ENCODE data around the gene STRBP. TPM values are rescaled to one million over a fixed set of nuclear protein-coding genes. Genes with fewer than 3 reads are reported as not detected.

The STRBP gene
- total RNA-seq, 1 experiment from 2014 or later, result 40.3 TPM

DNA sequence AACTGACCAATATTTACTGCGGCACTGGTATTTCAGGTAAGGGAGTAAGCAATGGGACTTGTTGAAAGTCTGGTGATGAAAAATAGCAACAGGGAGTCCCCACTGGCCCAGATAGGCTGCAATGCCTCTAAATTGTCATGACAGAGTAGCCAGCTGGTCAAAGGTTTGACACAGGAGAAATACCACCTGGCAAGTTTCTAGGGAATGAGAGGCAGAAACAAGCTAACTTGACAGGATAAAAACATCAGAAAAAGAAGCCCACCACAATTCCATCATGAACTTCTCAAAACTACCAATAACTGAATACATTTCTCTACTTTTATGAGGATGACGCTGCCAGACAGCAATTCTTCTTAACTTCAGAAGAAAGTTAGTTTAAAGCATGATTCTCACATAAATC is 99.8 kb downstream of the STRBP start:
- H3K27ac ChIP-seq (ENCODE audit: low read length), result no peak overlapping the region
- TSS peak; percentile 46 for BruUV-seq (replicated peaks)
- no peaks in the 10 kb centered on the region for H3K9me3 ChIP-seq (ENCODE audit: control insufficient read depth, insufficient read depth, low read depth, low read length)
- intact Hi-C loops (cut with micrococcal nuclease; ENCODE audit: unreplicated experiment), result no loop called here
- ChIA-PET POLR2A (interaction anchor here (0.7 kb wide), 1 partner anchor 159 kb away, joined by 4 read pairs; no protein-coding TSS in a partner anchor), CTCF (no interaction called here)
- in situ Hi-C loops (cut with HindIII; ENCODE audit: low pct_unique_long_range_greater_than_20kb, low sequenced_read_pairs), result no loop called here
- no peaks in the 10 kb centered on the region for H3K36me3 ChIP-seq (ENCODE audit: control insufficient read depth, insufficient read depth, low read length)
- no peaks in the 10 kb centered on the region for H3K27me3 ChIP-seq (ENCODE audit: control insufficient read depth, insufficient read depth, low read length)
- H3K4me3 ChIP-seq (ENCODE audit: low read depth in 2 of 2, low read length in 2 of 2), result no peak overlapping the region
- DNase-seq (ENCODE audit: low read depth, low spot score) (no peak), ATAC-seq (no peak)
- H3K4me1 ChIP-seq (ENCODE audit: control insufficient read depth, insufficient read depth, low read length), result no peaks in the 10 kb centered on the region
- TF ChIP-seq, protein P1, sequence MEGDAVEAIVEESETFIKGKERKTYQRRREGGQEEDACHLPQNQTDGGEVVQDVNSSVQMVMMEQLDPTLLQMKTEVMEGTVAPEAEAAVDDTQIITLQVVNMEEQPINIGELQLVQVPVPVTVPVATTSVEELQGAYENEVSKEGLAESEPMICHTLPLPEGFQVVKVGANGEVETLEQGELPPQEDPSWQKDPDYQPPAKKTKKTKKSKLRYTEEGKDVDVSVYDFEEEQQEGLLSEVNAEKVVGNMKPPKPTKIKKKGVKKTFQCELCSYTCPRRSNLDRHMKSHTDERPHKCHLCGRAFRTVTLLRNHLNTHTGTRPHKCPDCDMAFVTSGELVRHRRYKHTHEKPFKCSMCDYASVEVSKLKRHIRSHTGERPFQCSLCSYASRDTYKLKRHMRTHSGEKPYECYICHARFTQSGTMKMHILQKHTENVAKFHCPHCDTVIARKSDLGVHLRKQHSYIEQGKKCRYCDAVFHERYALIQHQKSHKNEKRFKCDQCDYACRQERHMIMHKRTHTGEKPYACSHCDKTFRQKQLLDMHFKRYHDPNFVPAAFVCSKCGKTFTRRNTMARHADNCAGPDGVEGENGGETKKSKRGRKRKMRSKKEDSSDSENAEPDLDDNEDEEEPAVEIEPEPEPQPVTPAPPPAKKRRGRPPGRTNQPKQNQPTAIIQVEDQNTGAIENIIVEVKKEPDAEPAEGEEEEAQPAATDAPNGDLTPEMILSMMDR (IDR thresholded peaks at IDR 0.05), result no peak
- TF ChIP-seq SIN3A (IDR thresholded peaks at IDR 0.05; ENCODE audit: borderline replicate concordance, insufficient read depth, low read depth, low read length) (no peak), TCF7L2 (IDR thresholded peaks at IDR 0.05; ENCODE audit: low read depth, low read length) (no peak), POLR2AphosphoS5 (IDR thresholded peaks at IDR 0.05; ENCODE audit: low read depth, low read length) (no peak)
- TF ChIP-seq, protein P2, sequence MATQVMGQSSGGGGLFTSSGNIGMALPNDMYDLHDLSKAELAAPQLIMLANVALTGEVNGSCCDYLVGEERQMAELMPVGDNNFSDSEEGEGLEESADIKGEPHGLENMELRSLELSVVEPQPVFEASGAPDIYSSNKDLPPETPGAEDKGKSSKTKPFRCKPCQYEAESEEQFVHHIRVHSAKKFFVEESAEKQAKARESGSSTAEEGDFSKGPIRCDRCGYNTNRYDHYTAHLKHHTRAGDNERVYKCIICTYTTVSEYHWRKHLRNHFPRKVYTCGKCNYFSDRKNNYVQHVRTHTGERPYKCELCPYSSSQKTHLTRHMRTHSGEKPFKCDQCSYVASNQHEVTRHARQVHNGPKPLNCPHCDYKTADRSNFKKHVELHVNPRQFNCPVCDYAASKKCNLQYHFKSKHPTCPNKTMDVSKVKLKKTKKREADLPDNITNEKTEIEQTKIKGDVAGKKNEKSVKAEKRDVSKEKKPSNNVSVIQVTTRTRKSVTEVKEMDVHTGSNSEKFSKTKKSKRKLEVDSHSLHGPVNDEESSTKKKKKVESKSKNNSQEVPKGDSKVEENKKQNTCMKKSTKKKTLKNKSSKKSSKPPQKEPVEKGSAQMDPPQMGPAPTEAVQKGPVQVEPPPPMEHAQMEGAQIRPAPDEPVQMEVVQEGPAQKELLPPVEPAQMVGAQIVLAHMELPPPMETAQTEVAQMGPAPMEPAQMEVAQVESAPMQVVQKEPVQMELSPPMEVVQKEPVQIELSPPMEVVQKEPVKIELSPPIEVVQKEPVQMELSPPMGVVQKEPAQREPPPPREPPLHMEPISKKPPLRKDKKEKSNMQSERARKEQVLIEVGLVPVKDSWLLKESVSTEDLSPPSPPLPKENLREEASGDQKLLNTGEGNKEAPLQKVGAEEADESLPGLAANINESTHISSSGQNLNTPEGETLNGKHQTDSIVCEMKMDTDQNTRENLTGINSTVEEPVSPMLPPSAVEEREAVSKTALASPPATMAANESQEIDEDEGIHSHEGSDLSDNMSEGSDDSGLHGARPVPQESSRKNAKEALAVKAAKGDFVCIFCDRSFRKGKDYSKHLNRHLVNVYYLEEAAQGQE (IDR thresholded peaks at IDR 0.05; ENCODE audit: insufficient read depth in 1 of 2, low read depth in 2 of 2, low read length in 1 of 2), result no peak

GRCh38 chr9:123167474-123167873 is 100.9 kb downstream of the STRBP start:
- TF ChIP-seq, protein P1 (IDR thresholded peaks at IDR 0.05), result no peak
- ATAC-seq (no peak), DNase-seq (ENCODE audit: low read depth, low spot score) (no peak)
- ChIA-PET CTCF (no interaction called here), POLR2A (no interaction called here)
- in situ Hi-C loops (cut with HindIII; ENCODE audit: low pct_unique_long_range_greater_than_20kb, low sequenced_read_pairs) (no loop called here), intact Hi-C loops (cut with micrococcal nuclease; ENCODE audit: unreplicated experiment) (no loop called here)
- H3K4me3 ChIP-seq (ENCODE audit: low read depth in 2 of 2, low read length in 2 of 2), result no peak overlapping the region
- H3K9me3 ChIP-seq (ENCODE audit: control insufficient read depth, insufficient read depth, low read depth, low read length), result no peaks in the 10 kb centered on the region
- no peak overlapping the region for H3K27ac ChIP-seq (ENCODE audit: low read length)
- no peaks in the 10 kb centered on the region for H3K4me1 ChIP-seq (ENCODE audit: control insufficient read depth, insufficient read depth, low read length)
- H3K27me3 ChIP-seq (ENCODE audit: control insufficient read depth, insufficient read depth, low read length), result no peaks in the 10 kb centered on the region
- no peaks in the 10 kb centered on the region for H3K36me3 ChIP-seq (ENCODE audit: control insufficient read depth, insufficient read depth, low read length)
- no TSS peak for BruUV-seq (replicated peaks)

DNA sequence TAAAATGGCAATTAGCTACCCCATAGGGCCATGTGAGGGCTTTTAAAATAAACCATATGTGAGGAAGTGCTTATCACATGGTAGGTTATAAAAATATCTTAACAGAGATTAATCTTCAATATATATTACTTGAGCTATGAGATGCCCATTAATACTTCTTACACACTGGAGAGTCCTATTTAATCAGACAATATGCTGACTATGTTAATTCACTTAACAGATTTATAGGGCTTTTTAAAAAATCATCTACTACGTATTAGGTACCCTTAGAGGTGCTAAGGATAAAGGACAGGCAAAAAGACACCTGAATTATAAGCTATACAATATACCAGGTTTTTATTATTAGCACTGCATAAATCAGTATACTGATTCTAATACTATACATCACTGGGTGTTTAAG is 102.6 kb downstream of the STRBP start:
- no peak for DNase-seq (ENCODE audit: low read depth, low spot score)

More for the DNA sequence above, 102.6 kb downstream of the STRBP start:
- intact Hi-C loops (cut with micrococcal nuclease; ENCODE audit: unreplicated experiment) (no loop called here), in situ Hi-C loops (cut with HindIII; ENCODE audit: low pct_unique_long_range_greater_than_20kb, low sequenced_read_pairs) (no loop called here)
- TF ChIP-seq, protein P2 (IDR thresholded peaks at IDR 0.05; ENCODE audit: insufficient read depth in 1 of 2, low read depth in 2 of 2, low read length in 1 of 2), result no peak
- no peak for TF ChIP-seq TCF7L2 (IDR thresholded peaks at IDR 0.05; ENCODE audit: low read depth, low read length)
- no peak for TF ChIP-seq SIN3A (IDR thresholded peaks at IDR 0.05; ENCODE audit: borderline replicate concordance, insufficient read depth, low read depth, low read length)
- TF ChIP-seq, protein P1 (IDR thresholded peaks at IDR 0.05), result no peak
- no peak for TF ChIP-seq POLR2AphosphoS5 (IDR thresholded peaks at IDR 0.05; ENCODE audit: low read depth, low read length)
- Histone ChIP-seq H3K27ac (ENCODE audit: low read length) (no peak overlapping the region), H3K36me3 (ENCODE audit: control insufficient read depth, insufficient read depth, low read length) (no peaks in the 10 kb centered on the region), H3K9me3 (ENCODE audit: control insufficient read depth, insufficient read depth, low read depth, low read length) (no peaks in the 10 kb centered on the region), H3K4me1 (ENCODE audit: control insufficient read depth, insufficient read depth, low read length) (no peaks in the 10 kb centered on the region), H3K4me3 (ENCODE audit: low read depth in 2 of 2, low read length in 2 of 2) (no peak overlapping the region), H3K27me3 (ENCODE audit: control insufficient read depth, insufficient read depth, low read length) (no peaks in the 10 kb centered on the region)
- CTCF ChIA-PET, result no interaction called here
- POLR2A ChIA-PET, result no interaction called here
- ATAC-seq, result no peak
- no TSS peak for BruUV-seq (replicated peaks)

All from Panc1 (cell line).